ENCODE measurements around the gene EPHB6.

GRCh38 chr7:142817506-142817905 is 37.4 kb upstream of the EPHB6 start:
- TF ChIP-seq CTCF (IDR thresholded peaks at IDR 0.05; ENCODE audit: insufficient read depth, low read depth, low read length): no peak
- no peak for TF ChIP-seq EZH2 (IDR thresholded peaks at IDR 0.05; ENCODE audit: insufficient read depth, low read length)
